K562 (cell line): ENCODE results near the gene ZMYND8. TPM values are rescaled to one million over a fixed set of nuclear protein-coding genes. Genes with fewer than 3 reads are reported as not detected.
A peak's percentile ranks its signal among the peaks of the same experiment; 100 is the strongest.

Source experiments
- ATAC-seq: fragments of 200-7000 bp; cut with Tn5 transposase; 3 replicates; pipeline ENCODE4 v1.9.1; 2020; ENCODE audit warnings: moderate library complexity
- Bru-seq: library from RNA; stranded (reverse); fragments of 400-500 nt; gene quantifications from one replicate; lab custom pipeline; 2021; lab: Mats Ljungman, UMichigan
- BruChase-seq, 2 experiments: library from RNA; stranded (reverse); fragments of 400-500 nt; gene quantifications; one replicate each; lab custom pipeline; 2021; lab: Mats Ljungman, UMichigan
- BruUV-seq: library from RNA; stranded (reverse); fragments of 400-500 nt; replicated peaks from 2 replicates; lab custom pipeline; 2021; lab: Mats Ljungman, UMichigan
- CTCF ChIA-PET: fragments of 300-600 bp; formaldehyde crosslinking; extraction: SDS; loops from one replicate; lab custom pipeline; 2021; ENCODE audit warnings: low intra/inter-chr PET ratio; lab: Yijun Ruan, JAX
- POLR2A ChIA-PET: fragments of 300-600, 350-650 bp; sonication (Branson Sonifier 250); formaldehyde crosslinking; extraction: SDS; loops from one replicate; lab custom pipeline; 2021; ENCODE audit warnings: antibody characterized with exemption, inconsistent platforms; lab: Yijun Ruan, JAX
- DNase-seq, 4 experiments: peaks; one replicate each; pipeline versions ENCODE4 v3.0.0 to v3.0.0-alpha.2; 2011 to 2018; ENCODE audit warnings: low spot score in 3 of 4, mixed read lengths in 3 of 4; ENCODE audit errors: extremely low read depth in 1 of 4
- FAIRE-seq: peaks from 2 replicates; lab custom pipeline; 2011; peaks lifted over from hg19 to GRCh38; lab: Jason Lieb, UNC
- H2AFZ ChIP-seq: 2 replicates; pipeline ENCODE4 v1.6.0; 2011; ENCODE audit warnings: low read depth, low read length, control low read depth, inconsistent platforms
- H3K27ac ChIP-seq: fragments of 200-600 bp; 3 replicates; pipeline ENCODE4 v1.8.0; 2011; ENCODE audit warnings: low read depth, mild to moderate bottlenecking, control low read depth, inconsistent platforms, low read length, moderate library complexity, mixed read lengths; ENCODE audit errors: extremely low read depth
- H3K27me3 ChIP-seq, 2 experiments: fragments of 300-600 bp in 1 of 2; 2 replicates in 1 of 2; 3 replicates in 1 of 2; pipeline versions ENCODE4 v1.6.0 to v1.8.0; 2011; ENCODE audit warnings: inconsistent platforms in 2 of 2, low read length in 2 of 2, mild to moderate bottlenecking in 1 of 2, mixed read lengths in 1 of 2, moderate library complexity in 1 of 2; ENCODE audit not compliant: control insufficient read depth in 2 of 2, insufficient read depth in 2 of 2
- H3K36me3 ChIP-seq: fragments of 300-600 bp; 3 replicates; pipeline ENCODE4 v1.8.0; 2011; ENCODE audit warnings: mild to moderate bottlenecking, low read length, inconsistent platforms; ENCODE audit not compliant: control insufficient read depth, insufficient read depth
- H3K4me1 ChIP-seq, 2 experiments: fragments of 200-600 bp in 1 of 2; replicated peaks in 1 of 2; 2 replicates in 1 of 2; 3 replicates in 1 of 2; pipeline versions ENCODE4 v1.5.1 to v1.8.0; 2011; ENCODE audit warnings: inconsistent platforms in 2 of 2, low read length in 2 of 2, mild to moderate bottlenecking in 1 of 2, mixed read lengths in 1 of 2, moderate library complexity in 1 of 2; ENCODE audit not compliant: control insufficient read depth in 2 of 2, insufficient read depth in 2 of 2
- H3K4me2 ChIP-seq: 2 replicates; pipeline ENCODE4 v1.6.1; 2011; ENCODE audit warnings: low read length, control low read depth, inconsistent platforms, mixed read lengths; ENCODE audit not compliant: insufficient read depth
- H3K4me3 ChIP-seq: fragments of 200-600 bp; sonication (generic), shearing (Covaris generic); 2 replicates; pipeline ENCODE4 v1.5.1; 2016; ENCODE audit warnings: control low read depth, inconsistent platforms
- H3K79me2 ChIP-seq: fragments of 200-600 bp; 3 replicates; pipeline ENCODE4 v1.8.0; 2011; ENCODE audit warnings: low read length, inconsistent platforms; ENCODE audit not compliant: control insufficient read depth, insufficient read depth
- H3K9ac ChIP-seq, 2 experiments: 2 replicates each; pipeline versions ENCODE4 v1.6.0 to v1.6.1; 2011; ENCODE audit warnings: low read depth in 2 of 2, low read length in 2 of 2, control low read depth in 1 of 2, inconsistent platforms in 1 of 2, mild to moderate bottlenecking in 1 of 2, mixed read lengths in 1 of 2; ENCODE audit not compliant: insufficient read depth in 1 of 2
- H3K9me1 ChIP-seq: one replicate; pipeline ENCODE4 v1.6.0; 2011; ENCODE audit warnings: inconsistent platforms, mild to moderate bottlenecking, low read length, moderate library complexity; ENCODE audit not compliant: control insufficient read depth, insufficient read depth
- H3K9me3 ChIP-seq: replicated peaks from 2 replicates; pipeline ENCODE4 v1.5.1; 2011; ENCODE audit warnings: low read depth, low read length, inconsistent platforms; ENCODE audit not compliant: control insufficient read depth, insufficient read depth
- H4K20me1 ChIP-seq: replicated peaks from 2 replicates; pipeline ENCODE4 v1.6.1; 2011; ENCODE audit warnings: low read length, inconsistent platforms, mixed read lengths; ENCODE audit not compliant: control insufficient read depth, insufficient read depth
- CHCHD3 ChIP-seq: fragments of 250-450 bp; sonication (Bioruptor Pico); IDR thresholded peaks from 2 replicates; pipeline ENCODE4 v2.1.2; 2022; ENCODE audit warnings: mild to moderate bottlenecking
- CHD1 ChIP-seq: fragments of 200-600 bp; sonication (generic); IDR thresholded peaks from one replicate; pipeline ENCODE4 v1.6.1; 2012; ENCODE audit warnings: mild to moderate bottlenecking, moderate library complexity, low read length, inconsistent platforms
- DIDO1 ChIP-seq: fragments of 450-650 bp; IDR thresholded peaks from 2 replicates; pipeline ENCODE4 v1.6.1; 2016; ENCODE audit warnings: low read depth, missing biosample characterization, missing genetic modification characterization
- ELF1 ChIP-seq: fragments of 200-800 bp; sonication (Bioruptor generic); IDR thresholded peaks from 2 replicates; pipeline ENCODE4 v1.6.1; 2016; ENCODE audit warnings: missing genetic modification characterization, missing compliant biosample characterization
- HNRNPLL ChIP-seq: fragments of 200-400 bp; formaldehyde crosslinking; IDR thresholded peaks from 2 replicates; pipeline ENCODE4 v1.6.1; 2017; ENCODE audit warnings: low read length, low read depth, mild to moderate bottlenecking; ENCODE audit not compliant: poor library complexity, severe bottlenecking
- RBM14 ChIP-seq: fragments of 200-400 bp; formaldehyde crosslinking; IDR thresholded peaks from 2 replicates; pipeline ENCODE4 v1.6.1; 2018; ENCODE audit warnings: low read depth, mild to moderate bottlenecking, low read length, moderate library complexity, borderline replicate concordance; ENCODE audit not compliant: insufficient read depth
- RNF219 ChIP-seq: fragments of 250-450 bp; sonication (Bioruptor Pico); IDR thresholded peaks from 2 replicates; pipeline ENCODE4 v1.5.0; 2022; ENCODE audit warnings: mild to moderate bottlenecking
- SIN3A ChIP-seq, 2 experiments: fragments of 150-350 bp in 1 of 2; IDR thresholded peaks; 2 replicates each; pipeline ENCODE4 v1.6.1; 2011 to 2016; ENCODE audit warnings: borderline replicate concordance in 2 of 2, low read depth in 2 of 2, low read length in 2 of 2, mild to moderate bottlenecking in 2 of 2, moderate library complexity in 2 of 2; ENCODE audit not compliant: control insufficient read depth in 1 of 2
- SUPT5H ChIP-seq: fragments of 450-650 bp; IDR thresholded peaks from 2 replicates; pipeline ENCODE4 v1.6.1; 2016
- TEAD1 ChIP-seq, 2 experiments: fragments of 450-650 bp in 1 of 2; sonication (generic) in 1 of 2; formaldehyde crosslinking; IDR thresholded peaks; 2 replicates each; pipeline versions ENCODE4 v1.4.0 to v1.8.0; 2020 to 2022; ENCODE audit warnings: mild to moderate bottlenecking in 2 of 2, missing genetic modification reagents in 1 of 2
- YY1 ChIP-seq, 3 experiments: IDR thresholded peaks; 2 replicates each; pipeline ENCODE4 v1.6.1; 2011; ENCODE audit warnings: low read length in 2 of 3, mild to moderate bottlenecking in 2 of 3, moderate library complexity in 2 of 3, borderline replicate concordance in 1 of 3, control low read depth in 1 of 3, low read depth in 1 of 3; ENCODE audit not compliant: insufficient read depth in 3 of 3, insufficient replicate concordance in 2 of 3, control insufficient read depth in 1 of 3, insufficient read length in 1 of 3; ENCODE audit errors: extremely low read depth in 1 of 3
- WGBS: fragments of 100-300 bp; shearing (Covaris generic); methylation state at CpG from one replicate; pipeline ENCODE4 v1.1.6; 2016; ENCODE audit warnings: low coverage, mixed read lengths; ENCODE audit not compliant: insufficient coverage; ENCODE audit errors: missing lambda C conversion rate; 5-methylcytosine and 5-hydroxymethylcytosine counted together
- in situ Hi-C: fragments of 300-500 bp; cut with MboI; formaldehyde crosslinking; loops from 4 replicates; pipeline ENCODE4 v1.15.0; 2018; ENCODE audit warnings: inconsistent platforms, mixed read lengths
- intact Hi-C: fragments of 100-400 bp; cut with micrococcal nuclease; formaldehyde crosslinking; loops from 2 replicates; pipeline ENCODE4 v1.14.2; 2022
- long read RNA-seq, 3 experiments: library from polyadenylated mRNA in 2 of 3; library from RNA in 1 of 3; unstranded in 2 of 3; stranded (forward) in 1 of 3; transcript quantifications; one replicate each; pipeline ENCODE4 v2.0.0, GENCODE V29; 2019 to 2022
- polyA minus RNA-seq, 3 experiments: library from RNA; depleted of rRNA, polyadenylated mRNA; stranded (reverse); fragments of >200 nt; gene quantifications; 2 replicates each; pipeline ENCODE4 v1.2.3, GENCODE V29; 2011
- polyA plus RNA-seq, 8 experiments: library from polyadenylated mRNA; depleted of rRNA in 4 of 8; stranded (reverse) in 5 of 8; unstranded in 3 of 8; fragments of >200 nt; fragmentation: Nextera tagmentation in 2 of 8; fragmentation: Illumina TruSeq in 1 of 8; extraction: Ambion mirVana in 2 of 8; extraction: Trizol in 1 of 8; gene quantifications; 2 replicates each; pipeline versions ENCODE4 v1.2.1 to v1.2.3, GENCODE V29; 2011 to 2014; ENCODE audit warnings: inconsistent platforms in 1 of 8, missing spikeins in 1 of 8
- total RNA-seq, 7 experiments: library from RNA; depleted of rRNA in 6 of 7; stranded (reverse); fragments of >200 nt in 6 of 7; fragmentation: Illumina TruSeq in 2 of 7; extraction: Trizol in 2 of 7; gene quantifications; 2 replicates each; pipeline versions ENCODE4 v1.2.1 to v1.2.3, GENCODE V29; 2011 to 2021; ENCODE audit warnings: low replicate concordance in 1 of 7

Gene ZMYND8
- total RNA-seq (2011; cell fraction: chromatin; rRNA removed; ENCODE audit: low replicate concordance) = 399 and 515 TPM in 2 replicates
- 184 and 194 TPM in 2 replicates for total RNA-seq (2011; cell fraction: nucleolus; rRNA removed)
- total RNA-seq (2011; cell fraction: nucleoplasm; rRNA removed) = 232 and 241 TPM in 2 replicates
- total RNA-seq (2014; rRNA removed) (51.8 and 62.6 TPM in 2 replicates), total RNA-seq (2014; rRNA removed; fragmentation: Illumina TruSeq; extraction: Trizol) (71.9 and 79.2 TPM in 2 replicates), total RNA-seq (2015; rRNA removed; fragmentation: Illumina TruSeq; extraction: Trizol) (65.3 and 67.3 TPM in 2 replicates), total RNA-seq (2021) (129 and 148 TPM in 2 replicates), polyA plus RNA-seq (2011; rRNA removed) (80.8 and 95.0 TPM in 2 replicates), polyA plus RNA-seq (2014; fragmentation: Illumina TruSeq; extraction: Trizol) (97.2 and 121 TPM in 2 replicates), polyA plus RNA-seq (2014; fragmentation: Nextera tagmentation; extraction: Ambion mirVana) (10 to 100 TPM; 31.8 to 58.0 TPM), polyA plus RNA-seq (2014; rRNA removed) (63.9 and 79.5 TPM in 2 replicates), polyA minus RNA-seq (2011; rRNA and poly(A)+ RNA removed) (140 and 160 TPM in 2 replicates), Bru-seq, nascent RNA (percentile 97 among the genes with signal in this experiment), BruChase-seq, experiment 1, labeled RNA remaining after a 2-hour chase (percentile 97 among the genes with signal in this experiment), BruChase-seq, experiment 2, labeled RNA remaining after a 6-hour chase (percentile 96 among the genes with signal in this experiment)
- polyA plus RNA-seq (2011; cell fraction: cytosol; rRNA removed) = 42.9 and 46.7 TPM in 2 replicates
- 147 and 184 TPM in 2 replicates for polyA plus RNA-seq (2011; cell fraction: nucleus; rRNA removed)
- 48.4 and 62.9 TPM in 2 replicates for polyA plus RNA-seq (2012)
- 71.6 and 73.2 TPM in 2 replicates for polyA minus RNA-seq (2011; cell fraction: cytosol; rRNA and poly(A)+ RNA removed)
- polyA minus RNA-seq (2011; cell fraction: nucleus; rRNA and poly(A)+ RNA removed) = 125 and 198 TPM in 2 replicates
- long read RNA-seq, experiment 1, full-length matches to known transcripts = 7 of 461 reads
- long read RNA-seq, experiment 1, partial matches to known transcripts = 322 of 461 reads
- long read RNA-seq, experiment 1, other reads (novel, unspliced or antisense) = 132 of 461 reads
- long read RNA-seq, experiment 2, full-length matches to known transcripts = 9 of 73 reads
- long read RNA-seq, experiment 2, partial matches to known transcripts = 17 of 73 reads
- long read RNA-seq, experiment 2, other reads (novel, unspliced or antisense) = 47 of 73 reads
- long read RNA-seq, experiment 3, full-length matches to known transcripts = 5 of 28 reads
- long read RNA-seq, experiment 3, partial matches to known transcripts = 16 of 28 reads
- long read RNA-seq, experiment 3, other reads (novel, unspliced or antisense) = 7 of 28 reads

- no peaks in the 10 kb centered on the region for H3K9me1 ChIP-seq
- peak; percentile 86 for FAIRE-seq
- H3K4me1 ChIP-seq = peaks cover 43 to 46% of the 10 kb centered on the region in 2 experiments
- CTCF ChIA-PET = interaction anchor here (1.1 kb wide), 1 partner anchor 27 kb away, joined by 3 read pairs; no protein-coding TSS in a partner anchor
- H3K4me2 ChIP-seq = peak within 1 kb of the TSS; percentile 87
- no TSS peak for BruUV-seq
- H3K27me3 ChIP-seq = no peaks in the 10 kb centered on the region
- H3K27ac ChIP-seq = peak within 1 kb of the TSS; percentile 97
- DNase-seq = peak; percentile 95 to 98 (median 96)
- H3K36me3 ChIP-seq = peaks cover 38% of the 10 kb centered on the region
- under 1% methylated on average over 19 of the region's 21 CpGs for WGBS
- in situ Hi-C loops (no loop called here), intact Hi-C loops (loop anchor here (5.0 kb wide), 1 partner anchor 39 kb away; no protein-coding TSS in a partner anchor)
- peaks cover 90% of the 10 kb centered on the region for H3K79me2 ChIP-seq
- peak within 1 kb of the TSS; percentile 65 for H3K4me3 ChIP-seq
- H4K20me1 ChIP-seq = no peaks in the 10 kb centered on the region
- H3K9ac ChIP-seq = peak within 1 kb of the TSS; percentile 92 to 94
- POLR2A ChIA-PET = interaction anchor here (0.6 to 2.4 kb wide), 18 partner anchors 9 to 1127 kb away, joined by 3 to 21 read pairs (median 5); no protein-coding TSS in a partner anchor
- H2AFZ ChIP-seq = no peak within 1 kb of the TSS
- no peaks in the 10 kb centered on the region for H3K9me3 ChIP-seq
- peak; percentile 28 for ATAC-seq
- TF ChIP-seq YY1 (IDR thresholded peaks at IDR 0.05; ENCODE audit: borderline replicate concordance in 1 of 3, control insufficient read depth in 1 of 3, extremely low read depth in 1 of 3, insufficient read depth in 3 of 3, insufficient read length in 1 of 3, insufficient replicate concordance in 2 of 3, low read depth in 1 of 3, low read length in 2 of 3) (peak in 2 of 3 experiments; percentile 69 to 87), RNF219 (CRISPR knock-in tag) (0 out of 2 replicates have a peak, but pooled peaks have one; percentile 14), ELF1 (tag) (peak; percentile 45), CHCHD3 (CRISPR knock-in tag) (no peak), SUPT5H (peak; percentile 75), HNRNPLL (no peak), TEAD1 (CRISPR knock-in tag; IDR thresholded peaks at IDR 0.05) (peak in 1 of 2 experiments; percentile 27; a peak in 1 of 4 replicates), RBM14 (no peak), DIDO1 (tag) (peak; percentile 44; the same call in 1 of the 2 replicates), SIN3A (IDR thresholded peaks at IDR 0.05; ENCODE audit: borderline replicate concordance in 2 of 2, control insufficient read depth in 1 of 2, low read depth in 2 of 2, low read length in 2 of 2) (no peak; a peak in 1 of 4 replicates), CHD1 (peak; percentile 87)
These were observed at the start of gene ZMYND8 for GRCh38 chr20:47356526-47357295. TSS of gene ZMYND8 (minus strand) at chr20:47356699. CDS start at chr20:47356670, 29 bp downstream.
